Natural killer cell treated with Interleukin-12 subunit alpha and Interleukin-12 subunit beta and Interleukin-15 and Interleukin-18, amount 100 ng/mL, for 72 hours (primary cell): ENCODE data around the gene RTP5. TPM values are rescaled to one million over a fixed set of nuclear protein-coding genes. Genes with fewer than 3 reads are reported as not detected.

Experiments
- ATAC-seq, 2 donors: fragments of 150-1000 bp; cut with Tn5 transposase in 1 of 2; sonication (Bioruptor Pico), chemical (Tn5 transposase) in 1 of 2; 2 replicates each; pipeline ENCODE4 v1.10.0; 2021
- DNase-seq: peaks from one replicate; pipeline ENCODE4 v3.0.0; 2022; ENCODE audit warnings: low spot score
- H3K27ac Mint-ChIP-seq, 2 donors: 1 replicate in 1 of 2; 2 replicates in 1 of 2; pipeline ENCODE4 v1.8.0; 2022; ENCODE audit warnings: mixed read lengths in 2 of 2, mild to moderate bottlenecking in 1 of 2, moderate library complexity in 1 of 2
- H3K27me3 Mint-ChIP-seq, 2 donors: 1 replicate in 1 of 2; 2 replicates in 1 of 2; pipeline ENCODE4 v1.8.0; 2022; ENCODE audit warnings: mixed read lengths in 2 of 2
- H3K36me3 Mint-ChIP-seq: one replicate; pipeline ENCODE4 v1.8.0; 2022; ENCODE audit warnings: mixed read lengths
- H3K4me1 Mint-ChIP-seq, 2 donors: 1 replicate in 1 of 2; 2 replicates in 1 of 2; pipeline ENCODE4 v1.8.0; 2022; ENCODE audit warnings: low read depth in 2 of 2, mixed read lengths in 2 of 2, mild to moderate bottlenecking in 1 of 2
- H3K4me3 Mint-ChIP-seq: one replicate; pipeline ENCODE4 v1.8.0; 2022; ENCODE audit warnings: mixed read lengths
- H3K9me3 Mint-ChIP-seq: 2 replicates; pipeline ENCODE4 v1.8.0; 2022; ENCODE audit warnings: mixed read lengths
- total RNA-seq, 2 donors: library from RNA; stranded (reverse); gene quantifications; one replicate each; pipeline ENCODE4 v1.2.3, GENCODE V29; 2022

Gene RTP5
- total RNA-seq, 2 donors from 2014 or later: not detected

DNA sequence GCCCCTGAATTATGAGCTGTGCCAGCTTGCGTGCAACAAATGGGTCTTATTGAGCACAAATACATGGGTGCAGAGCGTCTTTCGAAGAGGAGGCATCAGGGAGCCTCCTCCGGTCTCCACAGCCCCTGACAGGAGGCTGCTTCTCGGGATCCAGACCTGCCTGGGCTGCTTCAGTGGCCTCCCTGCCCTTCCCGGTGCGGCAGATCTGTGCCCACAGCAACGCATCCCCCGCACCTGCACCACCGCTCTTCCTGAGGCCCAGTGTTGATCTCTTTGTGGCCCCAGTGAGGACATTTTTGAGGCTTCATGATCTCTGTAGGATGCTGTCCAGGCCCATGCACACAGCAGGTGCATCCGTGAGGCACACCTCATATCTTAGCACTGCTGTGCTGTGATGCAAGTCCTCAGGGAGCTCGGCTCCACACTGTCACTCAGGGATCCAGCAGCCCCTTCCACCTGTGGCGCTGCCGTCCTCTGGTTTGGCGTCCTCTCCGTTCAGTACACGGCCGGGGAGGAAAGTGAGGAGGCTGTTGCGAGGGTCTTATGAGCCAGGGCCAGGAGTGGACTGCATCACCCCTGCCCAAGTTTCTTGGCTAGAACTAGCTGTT lies 17.4 kb downstream of the RTP5 start:
- H3K27ac Mint-ChIP-seq: no peak overlapping the region
- H3K27me3 Mint-ChIP-seq: no peaks in the 10 kb centered on the region
- no peak overlapping the region for H3K4me3 Mint-ChIP-seq
- H3K4me1 Mint-ChIP-seq: peaks cover 13 to 14% of the 10 kb centered on the region in 2 donors
- no peaks in the 10 kb centered on the region for H3K9me3 Mint-ChIP-seq
- DNase-seq: peak; percentile 50
- no peaks in the 10 kb centered on the region for H3K36me3 Mint-ChIP-seq
- no peak for ATAC-seq

DNA sequence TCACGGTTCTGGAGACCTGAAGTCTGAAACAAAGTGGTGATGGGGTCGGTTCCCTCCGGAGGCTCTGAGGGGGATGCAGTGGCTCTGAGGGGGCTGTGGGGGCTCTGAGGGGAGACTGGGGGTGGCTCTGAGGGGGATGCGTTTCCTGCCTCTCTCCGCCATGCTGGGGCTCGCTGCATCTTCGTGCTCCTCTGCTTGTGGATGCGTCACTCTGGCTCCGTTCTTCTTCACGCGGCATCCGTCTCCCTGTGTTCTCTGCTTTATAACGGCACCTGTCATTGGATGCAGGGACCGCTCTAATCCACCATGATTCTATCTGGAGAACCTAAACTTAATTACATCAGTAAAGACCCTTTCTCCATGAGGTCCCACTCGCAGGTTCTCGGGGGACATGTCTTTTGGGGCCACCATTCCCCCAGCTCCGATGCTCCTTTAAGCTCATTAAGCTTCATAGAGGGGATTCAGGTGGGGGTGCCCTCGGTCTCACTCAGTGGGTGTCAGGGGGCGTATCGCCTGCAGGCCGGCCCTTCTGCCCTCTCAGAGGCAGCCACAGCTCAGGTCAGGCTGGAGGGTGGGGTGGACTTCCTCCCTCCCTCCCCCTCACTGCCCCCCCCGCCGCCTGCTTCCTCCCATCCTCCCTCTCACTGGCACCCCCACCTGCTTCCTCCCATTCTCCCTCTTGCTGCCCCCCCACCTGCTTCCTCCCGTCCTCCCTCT lies 18.4 kb downstream of the RTP5 start:
- Mint-ChIP-seq H3K9me3 (no peaks in the 10 kb centered on the region), H3K27me3 (no peaks in the 10 kb centered on the region), H3K36me3 (no peaks in the 10 kb centered on the region), H3K4me3 (no peak overlapping the region), H3K4me1 (peaks cover 5 to 7% of the 10 kb centered on the region in 2 donors), H3K27ac (peak overlapping the region in 1 of 2 donors; percentile 45)
- DNase-seq (no peak), ATAC-seq (no peak)

DNA sequence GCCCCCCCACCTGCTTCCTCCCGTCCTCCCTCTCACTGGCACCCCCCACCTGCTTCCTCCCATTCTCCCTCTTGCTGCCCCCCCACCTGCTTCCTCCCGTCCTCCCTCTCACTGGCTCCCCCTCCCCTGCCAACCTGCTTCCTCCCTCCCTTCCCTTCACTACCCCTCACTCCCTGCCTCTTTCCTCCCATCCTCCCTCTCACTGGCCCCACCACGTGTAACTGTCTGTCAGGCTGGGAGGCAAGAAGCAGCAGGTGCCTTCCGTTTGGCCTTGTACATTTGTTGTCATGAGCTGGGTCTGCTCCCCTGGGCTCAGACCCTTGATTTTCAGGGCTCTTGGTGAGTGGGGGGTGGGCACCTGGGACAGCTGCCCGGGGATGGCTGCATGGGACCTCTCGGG lies 19.1 kb downstream of the RTP5 start:
- Mint-ChIP-seq H3K27ac (no peak overlapping the region), H3K4me3 (no peak overlapping the region), H3K9me3 (no peaks in the 10 kb centered on the region), H3K4me1 (peaks cover 5 to 6% of the 10 kb centered on the region in 2 donors), H3K36me3 (no peaks in the 10 kb centered on the region), H3K27me3 (no peaks in the 10 kb centered on the region)
- DNase-seq (no peak), ATAC-seq (no peak)

DNA sequence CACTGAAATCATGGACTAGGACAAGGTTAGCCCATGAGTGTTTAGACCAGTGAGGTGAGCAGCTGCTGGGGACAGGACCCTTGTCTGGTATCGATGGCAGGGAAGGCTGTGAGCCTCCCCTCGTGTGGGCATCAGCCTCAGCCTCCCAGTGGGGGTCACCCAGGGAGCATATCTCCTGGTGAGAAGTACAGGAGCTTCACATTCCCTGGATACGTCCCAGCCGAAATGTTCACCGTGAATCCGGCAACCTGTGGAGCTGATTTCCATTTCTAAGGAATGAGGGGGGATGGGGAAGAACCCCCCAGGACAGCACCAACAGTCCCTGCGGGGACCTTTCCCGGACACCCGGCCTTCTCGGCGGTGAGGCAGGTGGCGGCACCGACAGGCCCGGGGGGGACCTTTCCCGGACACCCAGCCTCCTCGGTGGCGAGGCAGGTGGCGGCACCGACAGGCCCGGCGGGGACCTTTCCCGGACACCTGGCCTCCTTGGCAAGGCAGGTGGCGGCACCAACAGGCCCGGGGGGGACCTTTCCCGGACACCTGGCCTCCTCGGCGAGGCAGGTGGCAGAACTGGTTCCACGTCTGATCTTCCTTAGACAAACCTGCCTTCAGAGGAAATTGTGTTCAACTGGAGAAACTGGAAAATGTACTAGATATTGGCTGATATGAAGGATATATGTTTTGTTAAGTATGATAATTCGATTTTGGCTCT lies 21.2 kb downstream of the RTP5 start:
- Mint-ChIP-seq H3K36me3 (no peaks in the 10 kb centered on the region), H3K9me3 (no peaks in the 10 kb centered on the region), H3K4me1 (peaks cover 5 to 6% of the 10 kb centered on the region in 2 donors), H3K4me3 (no peak overlapping the region), H3K27ac (no peak overlapping the region), H3K27me3 (no peaks in the 10 kb centered on the region)
- DNase-seq (no peak), ATAC-seq (no peak)

DNA sequence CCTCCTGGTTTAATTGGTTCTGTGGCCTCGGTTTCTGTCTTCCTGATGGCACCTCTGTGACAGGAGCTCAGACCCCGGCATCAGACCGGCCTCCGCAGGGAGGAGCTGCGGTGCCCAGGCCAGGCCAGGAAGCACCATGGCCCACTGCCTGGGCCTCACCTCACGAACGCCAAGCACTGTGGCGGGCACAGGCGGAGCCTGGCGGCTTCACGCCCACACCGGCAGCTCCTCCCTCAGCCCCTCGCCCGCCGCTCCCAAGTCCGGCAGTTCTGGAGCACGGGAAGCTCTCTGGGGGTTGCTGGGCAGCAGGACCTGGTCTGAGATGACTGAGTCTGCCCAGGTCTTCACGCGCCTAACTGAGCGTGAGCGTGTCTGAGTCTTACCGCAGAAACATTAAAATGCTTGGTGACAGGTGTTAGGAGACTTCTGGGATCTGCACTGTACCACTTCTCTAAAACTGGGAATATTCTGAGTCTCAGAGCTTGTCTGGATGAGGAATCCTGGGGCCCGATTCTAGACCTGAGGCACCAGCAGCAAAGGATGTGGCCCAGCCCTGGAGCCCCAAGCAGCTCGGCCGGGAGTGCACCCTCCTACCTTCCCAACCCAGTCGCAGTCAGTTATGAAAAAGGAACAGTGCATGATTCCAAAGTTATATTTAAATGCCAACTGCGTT lies 21.9 kb downstream of the RTP5 start:
- ATAC-seq: no peak
- Mint-ChIP-seq H3K36me3 (no peaks in the 10 kb centered on the region), H3K4me1 (peaks cover 5 to 6% of the 10 kb centered on the region in 2 donors), H3K27me3 (no peaks in the 10 kb centered on the region), H3K27ac (no peak overlapping the region), H3K4me3 (no peak overlapping the region), H3K9me3 (no peaks in the 10 kb centered on the region)
- no peak for DNase-seq

DNA sequence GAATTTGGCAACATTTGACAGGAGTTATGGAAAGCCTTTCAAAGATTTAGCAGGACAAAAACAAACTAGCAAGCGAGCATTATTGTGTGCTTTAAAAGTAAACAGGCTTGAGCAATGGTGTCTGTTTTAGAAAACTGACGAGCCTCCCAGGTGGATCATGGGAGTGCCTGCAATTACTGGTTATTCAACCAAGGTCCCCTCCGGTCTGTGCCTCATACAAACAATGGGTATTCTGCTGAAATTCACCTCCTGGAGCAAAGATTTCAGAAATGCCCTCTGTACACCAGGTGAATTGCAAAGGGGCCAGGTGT lies 22.4 kb downstream of the RTP5 start:
- Mint-ChIP-seq H3K4me3 (no peak overlapping the region), H3K4me1 (peaks cover 5 to 6% of the 10 kb centered on the region in 2 donors), H3K9me3 (no peaks in the 10 kb centered on the region), H3K36me3 (no peaks in the 10 kb centered on the region), H3K27me3 (no peaks in the 10 kb centered on the region), H3K27ac (no peak overlapping the region)
- no peak for ATAC-seq
- no peak for DNase-seq

DNA sequence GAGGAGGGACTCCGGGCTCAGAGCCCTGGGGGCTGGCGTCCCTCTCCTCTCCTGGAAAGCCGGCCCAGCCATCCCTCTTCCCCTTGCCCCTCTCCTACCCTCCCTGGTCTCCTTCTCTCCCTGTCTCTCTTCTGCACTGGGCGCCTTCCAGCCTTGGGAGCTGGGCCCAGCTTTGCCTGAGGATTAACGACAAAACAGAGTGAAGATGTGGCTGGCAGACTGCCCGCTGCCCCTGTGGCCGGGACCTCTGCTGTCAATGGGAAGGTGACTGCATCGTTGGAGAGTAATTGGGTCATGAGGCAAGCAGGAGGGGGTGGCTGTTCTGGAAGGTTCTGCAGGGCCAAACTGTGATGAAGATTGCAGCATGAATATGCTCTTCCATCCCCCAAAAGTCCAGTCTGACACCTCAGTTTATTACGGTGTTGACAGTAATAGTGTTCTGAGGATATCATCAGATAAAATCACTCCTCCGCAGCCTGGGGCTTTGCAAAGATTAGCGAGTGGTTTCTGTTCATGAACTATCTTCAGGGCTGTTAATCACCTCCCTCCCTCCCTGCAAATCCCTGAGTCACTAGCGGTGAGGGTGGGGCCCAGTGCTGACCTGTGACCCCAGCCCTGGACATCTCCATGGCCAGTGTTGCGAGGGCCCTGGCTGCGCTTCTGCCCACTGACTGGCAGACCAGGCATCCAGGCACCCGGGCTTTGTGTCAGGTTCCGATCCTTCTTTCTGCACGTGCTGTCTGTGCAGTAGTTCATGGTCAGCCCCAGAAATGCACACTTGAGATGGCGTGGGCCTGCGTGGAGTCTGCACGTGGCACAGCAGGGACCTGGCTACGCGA lies 23.0 kb downstream of the RTP5 start:
- Mint-ChIP-seq H3K9me3 (no peaks in the 10 kb centered on the region), H3K36me3 (no peaks in the 10 kb centered on the region), H3K27ac (no peak overlapping the region), H3K4me3 (no peak overlapping the region), H3K27me3 (no peaks in the 10 kb centered on the region), H3K4me1 (peaks cover 5% of the 10 kb centered on the region in 2 donors)
- DNase-seq: no peak
- no peak for ATAC-seq

DNA sequence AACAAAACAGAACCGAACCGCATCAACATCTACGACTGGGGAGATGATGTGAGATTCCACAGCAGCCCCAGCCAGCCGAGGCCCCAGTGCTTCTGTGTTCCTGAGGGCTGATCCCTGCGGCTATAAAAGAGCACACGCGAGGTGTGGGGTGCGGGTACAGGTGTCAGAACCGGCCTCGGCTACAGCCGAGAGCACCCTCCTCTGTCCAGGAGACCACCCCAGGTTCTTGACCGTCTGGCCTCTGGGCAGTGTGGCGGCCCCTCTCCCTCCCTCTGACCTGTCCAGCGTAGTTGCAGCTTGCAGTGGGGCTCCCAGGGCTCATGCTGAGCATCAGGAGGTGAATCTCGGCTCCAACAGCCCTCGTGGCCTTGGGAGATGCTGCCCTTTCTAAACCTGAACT lies 23.7 kb downstream of the RTP5 start:
- Mint-ChIP-seq H3K4me3 (no peak overlapping the region), H3K27me3 (no peaks in the 10 kb centered on the region), H3K4me1 (peaks cover 0 to under 1% of the 10 kb centered on the region in 2 donors), H3K9me3 (no peaks in the 10 kb centered on the region), H3K27ac (no peak overlapping the region), H3K36me3 (no peaks in the 10 kb centered on the region)
- ATAC-seq (no peak), DNase-seq (no peak)

DNA sequence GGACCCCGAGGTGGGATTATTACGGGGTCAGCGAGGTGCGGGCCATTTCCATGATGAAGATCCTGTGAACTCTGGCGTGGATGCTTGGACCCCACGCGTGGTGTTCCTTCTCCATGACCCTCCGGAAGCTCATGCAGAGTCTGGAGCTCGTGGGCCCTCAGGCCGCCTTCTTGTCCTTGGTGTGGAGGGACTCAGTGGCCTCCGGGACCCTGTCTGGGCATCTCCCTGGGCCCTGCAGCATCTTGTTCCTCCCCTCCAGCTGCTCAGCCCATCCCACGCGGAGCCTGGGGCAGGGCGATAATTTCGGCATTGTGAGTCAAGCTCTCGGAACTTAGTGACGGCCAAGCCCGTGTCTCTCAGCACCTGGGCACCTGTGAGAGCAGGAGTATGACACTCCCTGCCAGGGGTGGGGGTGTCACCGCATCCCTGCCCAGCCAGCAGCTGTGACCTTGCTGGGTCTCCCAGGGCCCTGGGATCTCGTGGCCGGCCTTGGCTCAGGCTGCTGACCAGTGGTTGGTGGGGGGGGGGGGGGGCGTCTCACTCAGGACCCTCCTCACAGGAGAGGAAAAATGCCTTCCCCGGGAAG lies 24.6 kb downstream of the RTP5 start:
- no peak overlapping the region for H3K4me3 Mint-ChIP-seq
- no peak overlapping the region for H3K27ac Mint-ChIP-seq
- no peaks in the 10 kb centered on the region for H3K36me3 Mint-ChIP-seq
- H3K4me1 Mint-ChIP-seq: peaks cover 0 to 3% of the 10 kb centered on the region in 2 donors
- no peaks in the 10 kb centered on the region for H3K9me3 Mint-ChIP-seq
- ATAC-seq: no peak
- DNase-seq: no peak
- H3K27me3 Mint-ChIP-seq: no peaks in the 10 kb centered on the region

DNA sequence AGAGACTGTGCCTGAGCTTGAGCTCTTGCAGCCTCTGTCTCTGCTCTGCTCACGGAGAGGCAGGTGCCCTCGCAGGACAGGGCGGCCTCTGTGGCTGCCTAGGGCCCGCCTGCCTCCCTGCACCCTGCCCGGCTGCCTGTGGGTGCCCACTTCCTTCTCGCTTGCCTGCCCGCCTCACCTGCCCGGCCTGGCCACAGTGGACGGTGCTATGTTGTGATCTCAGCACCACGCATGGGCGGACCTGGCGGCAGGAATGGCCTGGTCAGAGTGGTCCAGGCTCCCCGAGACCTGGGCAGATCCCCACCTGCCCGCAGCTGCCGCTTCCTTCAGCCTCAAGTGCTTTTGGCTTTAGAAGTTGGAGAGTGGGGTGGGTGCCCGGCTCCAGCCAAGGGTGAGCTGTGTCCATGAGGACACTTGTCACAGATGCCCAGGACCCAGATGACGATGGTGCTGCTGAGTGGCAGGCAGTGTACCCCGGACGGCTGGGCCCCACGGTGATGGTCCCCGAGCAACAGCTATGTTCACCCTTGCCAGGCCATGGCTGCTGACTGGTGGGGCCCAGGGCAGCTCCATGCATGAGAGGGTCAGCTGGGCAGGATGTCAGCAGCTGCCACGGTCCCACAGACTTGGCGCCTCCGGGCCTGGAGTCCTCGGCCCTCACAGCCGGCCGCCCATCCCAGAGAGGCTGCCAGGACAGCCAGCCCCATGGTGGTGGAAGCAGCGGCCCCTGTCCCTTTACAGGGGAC lies 25.3 kb downstream of the RTP5 start:
- Mint-ChIP-seq H3K4me3 (no peak overlapping the region), H3K9me3 (no peaks in the 10 kb centered on the region), H3K4me1 (peaks cover 0 to 3% of the 10 kb centered on the region in 2 donors), H3K36me3 (no peaks in the 10 kb centered on the region), H3K27ac (no peak overlapping the region), H3K27me3 (no peaks in the 10 kb centered on the region)
- ATAC-seq: no peak
- DNase-seq: no peak

DNA sequence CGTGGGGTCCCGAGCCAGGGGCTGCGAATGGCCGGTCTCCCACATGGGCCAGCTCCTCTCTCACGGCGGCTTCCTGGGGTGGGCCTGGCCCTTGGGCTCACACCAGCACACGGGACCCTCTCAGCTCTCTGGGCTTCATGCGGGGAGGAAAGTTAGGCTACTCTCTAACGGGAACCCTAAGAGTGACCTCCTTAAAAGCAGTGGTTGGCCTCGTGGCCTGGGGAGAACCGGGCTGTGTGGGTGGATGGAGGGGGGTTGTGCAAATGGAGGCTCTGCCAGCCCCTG lies 25.8 kb downstream of the RTP5 start:
- H3K36me3 Mint-ChIP-seq: no peaks in the 10 kb centered on the region
- H3K4me1 Mint-ChIP-seq: peaks cover 0 to 3% of the 10 kb centered on the region in 2 donors
- H3K9me3 Mint-ChIP-seq: no peaks in the 10 kb centered on the region
- no peaks in the 10 kb centered on the region for H3K27me3 Mint-ChIP-seq
- DNase-seq: no peak
- peak overlapping the region in 1 of 2 donors; percentile 39 for H3K27ac Mint-ChIP-seq
- H3K4me3 Mint-ChIP-seq: no peak overlapping the region
- ATAC-seq: no peak

DNA sequence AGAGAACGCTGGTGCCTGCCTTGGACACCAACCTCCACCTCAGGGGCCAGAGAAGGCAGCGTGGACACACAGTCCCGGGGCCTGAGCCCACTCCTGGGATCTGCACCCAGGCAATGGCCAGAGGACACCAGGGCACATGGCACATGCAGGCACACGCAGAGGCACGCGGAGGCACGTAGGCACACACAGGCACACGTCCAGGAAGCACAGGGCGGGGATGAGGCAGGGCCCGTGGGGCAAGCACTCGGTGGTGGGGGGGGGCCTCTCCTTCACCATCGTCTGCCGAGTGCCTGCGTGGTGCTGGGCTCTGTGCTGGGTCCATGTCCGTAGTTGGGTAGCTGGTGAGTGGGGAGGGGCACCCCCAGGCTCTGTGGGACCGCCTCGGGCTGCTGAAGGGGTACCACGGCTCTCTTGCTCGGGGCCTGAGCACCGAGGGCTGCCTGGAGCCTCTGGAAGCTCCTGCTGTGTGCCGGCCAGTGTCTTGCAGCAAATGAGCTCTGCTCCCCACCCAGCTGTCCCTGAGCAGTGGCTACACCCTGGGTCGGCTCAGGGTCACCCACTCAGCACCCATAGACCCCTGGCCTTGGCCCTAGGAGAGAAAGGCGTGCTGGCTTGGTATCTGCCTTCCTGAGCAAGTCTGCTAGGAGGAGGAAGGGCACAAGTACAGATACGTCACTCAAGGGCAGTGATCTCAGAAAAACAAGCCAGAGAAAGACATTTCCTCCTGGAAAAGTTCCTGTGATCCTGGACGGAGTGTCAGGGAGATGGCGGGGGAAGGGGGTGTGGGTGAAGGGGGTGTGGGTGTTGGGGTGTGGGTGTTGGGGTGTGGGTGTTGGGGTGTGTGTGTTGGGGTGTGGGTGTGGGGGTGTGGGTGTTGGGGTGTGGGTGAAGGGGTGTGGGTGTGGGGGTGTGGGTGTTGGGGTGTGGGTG lies 26.4 kb downstream of the RTP5 start:
- no peak for DNase-seq
- Mint-ChIP-seq H3K27ac (peak overlapping the region; percentile 35 to 39), H3K4me1 (peaks cover 0 to 3% of the 10 kb centered on the region in 2 donors), H3K27me3 (no peaks in the 10 kb centered on the region), H3K9me3 (no peaks in the 10 kb centered on the region), H3K4me3 (no peak overlapping the region), H3K36me3 (no peaks in the 10 kb centered on the region)
- ATAC-seq: peak in 1 of 2 donors; percentile 20
